ENCODE data around the gene CALML5.

DNA sequence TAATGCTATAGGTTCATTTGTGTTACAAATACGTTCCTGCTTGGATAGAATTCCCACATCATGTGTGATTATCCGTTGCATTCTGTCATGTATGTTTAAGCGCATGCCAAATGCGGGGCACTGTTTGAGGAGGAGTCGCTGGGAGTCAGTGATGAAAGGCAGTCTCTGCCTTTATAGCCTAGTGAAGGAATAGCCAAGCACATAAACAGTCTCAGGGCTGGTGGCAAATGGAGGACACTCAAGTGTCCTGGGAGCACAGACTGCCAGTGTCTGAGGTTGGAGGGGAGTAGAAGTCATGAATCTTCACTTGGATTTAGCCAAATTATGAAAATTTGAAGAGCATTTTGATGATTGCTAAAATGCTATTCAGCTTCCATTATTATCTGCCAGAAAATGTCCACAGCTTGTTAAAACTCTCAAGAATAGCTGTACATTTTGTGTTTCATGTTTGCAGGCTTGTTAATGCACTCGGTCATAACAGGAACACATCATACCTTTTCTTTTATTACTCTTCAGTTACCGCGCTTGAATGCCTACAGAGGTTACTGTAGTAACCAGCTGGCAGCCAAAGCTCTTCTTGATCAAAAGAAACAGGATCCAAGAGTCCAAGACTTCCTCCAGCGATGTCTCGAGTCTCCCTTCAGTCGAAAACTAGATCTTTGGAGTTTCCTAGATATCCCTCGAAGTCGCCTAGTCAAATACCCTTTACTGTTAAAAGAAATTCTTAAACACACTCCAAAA lies 45.5 kb downstream of the CALML5 start:
- TF ChIP-seq, protein P1, sequence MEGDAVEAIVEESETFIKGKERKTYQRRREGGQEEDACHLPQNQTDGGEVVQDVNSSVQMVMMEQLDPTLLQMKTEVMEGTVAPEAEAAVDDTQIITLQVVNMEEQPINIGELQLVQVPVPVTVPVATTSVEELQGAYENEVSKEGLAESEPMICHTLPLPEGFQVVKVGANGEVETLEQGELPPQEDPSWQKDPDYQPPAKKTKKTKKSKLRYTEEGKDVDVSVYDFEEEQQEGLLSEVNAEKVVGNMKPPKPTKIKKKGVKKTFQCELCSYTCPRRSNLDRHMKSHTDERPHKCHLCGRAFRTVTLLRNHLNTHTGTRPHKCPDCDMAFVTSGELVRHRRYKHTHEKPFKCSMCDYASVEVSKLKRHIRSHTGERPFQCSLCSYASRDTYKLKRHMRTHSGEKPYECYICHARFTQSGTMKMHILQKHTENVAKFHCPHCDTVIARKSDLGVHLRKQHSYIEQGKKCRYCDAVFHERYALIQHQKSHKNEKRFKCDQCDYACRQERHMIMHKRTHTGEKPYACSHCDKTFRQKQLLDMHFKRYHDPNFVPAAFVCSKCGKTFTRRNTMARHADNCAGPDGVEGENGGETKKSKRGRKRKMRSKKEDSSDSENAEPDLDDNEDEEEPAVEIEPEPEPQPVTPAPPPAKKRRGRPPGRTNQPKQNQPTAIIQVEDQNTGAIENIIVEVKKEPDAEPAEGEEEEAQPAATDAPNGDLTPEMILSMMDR (IDR thresholded peaks at IDR 0.05; ENCODE audit: insufficient read depth, low read length), result no peak
- TF ChIP-seq POLR2AphosphoS5 (IDR thresholded peaks at IDR 0.05; ENCODE audit: low read depth), result no peak
- no peak for TF ChIP-seq REST (IDR thresholded peaks at IDR 0.05; ENCODE audit: insufficient replicate concordance, low read depth)
